Jurkat, Clone E6-1 (cell line): ENCODE measurements around the gene FTSJ3.
"Not testable (repeated sequence)": the region's sequence is repeated elsewhere in the genome, so short reads cannot be mapped to it uniquely, and the experiment has no call there.

Experiments
- DNase-seq: peaks from one replicate; pipeline ENCODE4 v3.0.0-alpha.2; 2011; ENCODE audit warnings: low read depth, low spot score
- H3K4me3 ChIP-seq: 2 replicates; pipeline ENCODE4 v1.5.1; 2011; ENCODE audit warnings: mild to moderate bottlenecking, low read length, control low read depth, moderate library complexity

Gene FTSJ3

DNA sequence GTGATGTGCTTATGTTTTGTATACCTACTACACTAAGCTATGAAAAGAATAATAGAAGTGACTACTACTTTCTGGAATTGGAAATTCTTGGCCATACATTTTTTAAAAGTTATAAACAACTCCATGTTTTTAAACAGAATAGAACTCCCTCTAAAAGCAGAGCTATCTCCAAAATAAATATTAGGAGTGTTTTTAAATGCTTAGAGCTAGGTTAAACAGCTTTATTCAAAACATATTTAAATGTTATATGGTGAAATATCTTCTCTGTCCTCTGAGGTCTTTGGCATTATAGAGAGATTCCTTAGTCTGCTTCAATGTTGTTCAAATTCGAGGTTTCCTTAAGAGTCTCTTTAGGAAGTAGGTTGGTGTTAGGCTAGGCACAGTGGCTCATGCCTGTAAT, 23.1 kb downstream of the FTSJ3 start:
- DNase-seq: no peak
- H3K4me3 ChIP-seq: no peak overlapping the region

DNA sequence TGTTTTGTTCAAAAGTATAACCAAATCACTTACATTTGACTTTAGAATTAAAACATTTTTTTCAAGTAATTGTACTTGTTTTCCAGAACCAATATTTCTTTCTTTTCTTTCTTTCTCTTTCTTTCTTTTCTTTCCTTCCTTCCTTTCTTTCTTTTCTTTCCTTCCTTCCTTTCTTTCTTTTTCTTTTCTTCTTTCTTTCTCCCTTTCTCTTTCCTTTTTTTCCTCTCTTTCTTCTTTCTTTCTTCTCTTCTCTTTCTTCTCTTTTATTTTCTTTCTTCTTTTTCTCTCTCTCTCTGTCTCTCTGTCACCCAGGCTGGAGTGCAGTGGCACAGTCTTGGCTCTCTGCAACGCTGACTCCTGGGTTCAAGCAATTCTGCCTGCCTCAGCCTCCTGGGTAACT, 26.7 kb downstream of the FTSJ3 start:
- DNase-seq: no peak
- no peak overlapping the region for H3K4me3 ChIP-seq

DNA sequence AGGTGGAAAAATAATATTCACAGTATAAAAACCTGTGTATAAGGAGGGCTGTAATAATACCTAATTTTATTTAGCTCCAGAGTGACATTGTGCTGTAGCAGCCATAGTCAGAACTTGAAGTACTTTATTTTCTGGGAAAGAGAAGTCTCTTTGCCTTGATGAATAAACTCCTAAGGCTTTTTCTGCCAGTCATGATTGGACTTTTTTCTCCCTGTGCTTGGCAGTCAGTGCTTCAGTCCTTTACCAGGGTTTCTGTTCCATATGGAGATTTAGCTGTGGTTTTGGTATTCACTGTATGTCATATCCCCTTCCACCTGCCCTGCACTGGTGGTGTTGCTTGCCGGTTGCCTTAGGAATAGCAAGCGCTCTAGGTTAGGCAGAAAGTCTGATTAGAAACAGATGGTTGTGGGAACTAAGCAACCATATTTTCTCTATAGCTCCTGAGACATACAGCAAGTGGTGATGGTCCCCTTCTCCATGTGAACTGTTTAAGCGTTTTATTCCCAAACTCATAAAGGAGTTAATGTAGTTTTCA, 28.8 kb downstream of the FTSJ3 start:
- no peak for DNase-seq
- H3K4me3 ChIP-seq: no peak overlapping the region

DNA sequence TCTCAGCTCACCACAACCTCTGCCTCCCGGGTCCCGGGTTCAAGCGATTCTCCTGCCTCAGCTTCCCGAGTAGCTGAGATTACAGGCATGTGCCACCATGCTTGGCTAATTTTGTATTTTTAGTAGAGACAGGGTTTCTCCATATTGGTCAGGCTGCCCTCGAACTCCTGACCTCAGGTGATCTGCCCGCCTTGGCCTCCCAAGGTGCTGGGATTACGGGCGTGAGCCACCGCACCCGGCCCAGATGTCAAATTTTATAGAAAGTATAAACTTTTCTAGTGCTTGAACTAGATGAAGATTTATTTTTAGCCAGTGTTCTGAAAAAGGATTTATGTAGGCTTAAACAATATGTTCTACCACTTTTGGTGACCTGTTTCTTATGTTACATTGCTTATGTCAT, 31.1 kb downstream of the FTSJ3 start:
- DNase-seq, H3K4me3 ChIP-seq: not testable (repeated sequence)

DNA sequence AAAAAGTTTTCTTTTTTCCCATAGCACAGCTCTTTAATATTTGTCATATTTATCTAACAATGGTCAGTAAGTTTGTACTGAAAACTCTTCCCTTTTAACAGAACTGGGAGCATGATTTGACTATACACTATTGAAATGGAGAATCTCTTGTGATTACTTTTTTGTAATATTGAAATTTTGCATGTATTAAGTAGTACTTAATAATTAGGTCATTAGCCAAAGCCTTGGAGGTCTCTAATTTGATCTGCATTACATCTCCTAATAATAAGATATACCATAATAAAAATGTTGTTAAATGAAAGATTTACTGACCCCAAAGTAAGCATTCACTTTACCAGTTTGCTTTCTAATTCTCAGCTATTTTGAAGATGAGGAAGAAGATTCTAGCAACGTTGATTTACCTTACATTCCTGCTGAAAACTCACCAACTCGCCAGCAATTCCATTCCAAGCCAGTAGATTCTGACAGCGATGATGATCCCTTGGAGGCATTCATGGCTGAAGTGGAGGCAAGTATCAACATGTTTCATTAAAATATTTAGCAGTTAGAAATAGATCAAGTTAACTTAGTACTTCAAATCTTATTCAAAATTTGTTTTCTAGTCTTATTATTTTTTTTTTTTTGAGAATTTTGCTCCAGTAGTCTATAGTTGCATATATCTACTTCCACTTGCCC, 35.3 kb downstream of the FTSJ3 start:
- no peak for DNase-seq
- H3K4me3 ChIP-seq: no peak overlapping the region

DNA sequence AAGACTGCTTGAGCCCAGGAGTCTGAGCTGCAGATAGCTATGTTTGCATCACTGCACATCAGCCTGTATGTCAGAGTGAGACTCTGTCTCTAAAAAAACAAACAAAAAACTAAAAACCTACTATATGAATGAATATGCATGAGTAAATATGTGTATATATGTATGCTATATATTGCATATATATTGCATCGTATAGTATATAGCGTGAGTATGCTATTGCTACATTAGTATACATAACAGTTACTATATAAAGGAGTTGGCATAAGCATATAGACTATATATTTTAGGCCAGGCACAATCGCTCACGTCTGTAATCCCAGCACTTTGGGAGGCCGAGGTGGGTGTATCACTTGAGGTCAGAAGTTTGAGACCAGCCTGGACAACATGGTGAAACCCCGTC, 37.4 kb downstream of the FTSJ3 start:
- no peak overlapping the region for H3K4me3 ChIP-seq
- no peak for DNase-seq

DNA sequence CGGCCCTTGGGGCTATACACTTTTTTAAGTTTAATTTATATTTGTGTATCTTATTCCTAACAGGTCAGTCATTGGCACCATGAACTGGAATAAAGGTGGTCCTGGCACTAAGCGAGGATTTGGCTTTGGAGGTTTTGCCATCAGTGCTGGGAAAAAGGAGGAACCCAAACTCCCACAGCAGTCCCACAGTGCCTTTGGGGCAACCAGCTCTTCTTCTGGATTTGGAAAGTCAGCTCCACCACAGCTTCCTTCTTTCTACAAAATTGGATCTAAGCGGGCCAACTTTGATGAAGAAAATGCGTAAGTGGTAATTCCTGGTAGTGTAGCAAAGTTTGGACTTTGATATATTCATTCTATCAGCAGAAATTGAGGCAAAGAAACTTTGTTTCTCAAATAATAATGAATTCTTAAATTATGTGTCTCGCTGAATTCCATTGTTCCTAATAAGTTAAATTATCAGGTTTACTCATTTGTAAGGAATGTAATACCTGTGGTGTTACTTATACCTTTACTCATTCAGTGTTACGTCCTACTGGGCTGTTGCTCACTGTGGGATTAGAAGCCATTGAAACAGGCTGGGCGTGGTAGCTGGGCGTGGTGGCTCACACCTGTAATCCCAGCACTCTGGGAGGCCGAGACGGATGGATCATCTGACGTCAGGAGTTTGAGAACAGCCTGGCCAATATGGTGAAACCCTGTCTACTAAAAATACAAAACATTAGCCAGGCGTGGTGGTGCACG, 40.3 kb downstream of the FTSJ3 start:
- DNase-seq: no peak
- no peak overlapping the region for H3K4me3 ChIP-seq

DNA sequence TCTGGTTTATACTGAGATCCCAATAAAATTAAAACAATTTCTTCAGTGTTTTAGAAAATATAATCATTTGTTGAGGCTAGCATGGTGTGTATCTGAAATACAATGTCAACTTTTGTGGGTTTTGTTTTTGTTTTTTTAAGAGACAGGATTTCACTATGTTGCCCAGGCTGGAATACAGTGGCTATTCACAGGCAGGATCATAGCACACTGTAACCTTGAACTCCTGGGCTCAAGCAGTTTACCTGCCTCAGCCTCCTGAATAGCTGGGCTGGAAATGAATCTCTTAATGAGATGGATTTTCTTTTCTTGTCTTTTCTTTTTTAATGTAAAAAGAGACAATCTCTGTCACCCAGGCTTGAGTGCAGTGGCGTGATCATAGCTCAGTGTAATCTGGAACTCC, 41.3 kb downstream of the FTSJ3 start:
- H3K4me3 ChIP-seq: no peak overlapping the region
- DNase-seq: no peak

DNA sequence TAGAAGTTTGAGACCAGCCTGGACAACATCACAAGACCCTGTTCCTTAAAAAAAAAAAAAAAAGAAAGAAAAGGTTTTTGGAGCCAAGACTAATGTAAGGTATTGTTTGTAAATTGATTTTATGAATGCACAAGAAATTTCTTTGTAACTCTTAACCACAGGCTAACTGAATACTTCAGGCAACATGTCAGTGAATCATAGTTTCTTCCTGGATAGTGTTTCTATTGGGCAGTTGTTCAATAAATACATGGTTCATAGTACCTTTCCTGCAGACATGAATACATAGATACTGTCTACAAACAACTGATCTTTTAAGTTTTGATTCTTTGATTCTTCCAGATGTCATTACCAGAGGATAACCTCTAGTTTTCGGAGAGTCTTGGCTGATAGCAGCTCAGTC, 41.9 kb downstream of the FTSJ3 start:
- no peak overlapping the region for H3K4me3 ChIP-seq
- DNase-seq: no peak

DNA sequence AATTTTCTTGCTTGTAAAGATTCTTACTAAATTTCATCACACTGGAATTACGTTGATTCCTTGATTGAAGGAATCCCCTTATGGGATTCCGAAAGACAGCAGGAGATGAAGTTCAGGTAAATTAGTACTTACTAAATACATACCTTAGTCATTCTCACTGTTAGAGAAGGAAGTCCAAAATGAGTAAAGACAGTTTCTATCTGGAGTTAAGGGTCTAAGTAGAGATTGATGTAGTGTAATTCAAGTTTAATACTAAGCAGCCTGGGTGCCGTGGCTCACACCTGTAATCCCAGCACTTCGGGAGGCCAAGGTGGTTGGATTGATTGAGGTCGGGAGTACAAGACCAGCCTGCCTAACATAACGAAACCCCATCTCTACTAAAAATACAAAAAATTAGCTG, 43.9 kb downstream of the FTSJ3 start:
- H3K4me3 ChIP-seq: no peak overlapping the region
- no peak for DNase-seq

DNA sequence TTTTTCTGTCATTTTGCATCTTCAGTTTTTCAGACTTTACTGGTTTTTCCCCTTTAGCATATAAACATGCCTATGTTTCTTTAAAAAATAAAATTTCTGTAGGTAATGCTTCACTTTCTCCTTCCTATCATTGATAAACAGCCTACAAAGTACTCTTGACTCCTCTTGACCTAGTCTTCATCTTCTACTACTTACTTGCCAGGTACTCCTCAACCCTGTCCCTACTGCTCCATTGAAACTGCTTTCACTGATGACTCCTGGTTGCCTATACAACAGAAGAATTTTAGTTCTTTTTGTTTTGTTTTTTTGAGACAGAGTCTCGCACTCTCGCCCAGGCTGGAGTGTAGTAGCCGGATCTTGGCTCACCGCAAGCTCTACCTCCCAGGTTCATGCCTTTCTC, 46.5 kb downstream of the FTSJ3 start:
- DNase-seq: no peak
- no peak overlapping the region for H3K4me3 ChIP-seq

DNA sequence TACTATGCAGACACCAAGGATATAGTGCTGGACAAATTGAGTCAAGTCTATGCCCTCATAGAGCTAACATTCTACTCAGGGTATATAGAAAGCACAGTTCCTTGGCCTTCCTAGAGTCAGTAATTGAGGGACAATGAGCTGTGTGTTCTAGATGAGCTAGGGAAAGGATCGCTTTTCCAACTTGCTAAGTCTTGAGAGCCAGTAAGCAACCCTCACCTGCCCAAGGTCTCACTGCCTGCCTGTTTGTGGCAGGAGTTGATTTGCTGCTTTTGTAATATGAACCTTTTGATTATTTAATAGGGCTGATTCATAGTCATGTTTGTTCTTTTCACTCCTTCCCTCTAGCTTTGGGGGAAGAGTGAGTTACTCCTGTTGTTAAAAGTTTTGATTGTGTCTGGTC, 47.0 kb downstream of the FTSJ3 start:
- no peak overlapping the region for H3K4me3 ChIP-seq
- DNase-seq: no peak

DNA sequence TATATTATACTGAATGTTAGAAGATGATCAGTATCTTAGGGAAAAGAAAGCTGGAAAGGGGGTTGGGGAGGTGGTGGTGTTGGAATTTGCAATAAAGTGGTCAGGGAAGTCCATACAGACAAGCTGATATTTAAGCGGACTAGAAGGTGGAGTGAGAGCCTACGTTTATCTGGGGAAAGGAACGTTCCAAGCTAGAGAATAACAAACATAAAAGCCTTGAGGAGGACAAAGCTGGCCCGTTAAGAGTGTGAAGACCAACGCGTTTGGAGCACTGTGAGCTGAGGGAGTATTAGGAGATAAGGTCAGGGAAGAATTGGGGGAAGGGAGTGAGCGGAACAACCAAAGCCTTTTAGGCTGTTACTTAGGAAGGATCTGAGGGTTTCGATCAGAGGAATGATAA, 52.0 kb downstream of the FTSJ3 start:
- DNase-seq: no peak
- H3K4me3 ChIP-seq: peak overlapping the region; percentile 98

DNA sequence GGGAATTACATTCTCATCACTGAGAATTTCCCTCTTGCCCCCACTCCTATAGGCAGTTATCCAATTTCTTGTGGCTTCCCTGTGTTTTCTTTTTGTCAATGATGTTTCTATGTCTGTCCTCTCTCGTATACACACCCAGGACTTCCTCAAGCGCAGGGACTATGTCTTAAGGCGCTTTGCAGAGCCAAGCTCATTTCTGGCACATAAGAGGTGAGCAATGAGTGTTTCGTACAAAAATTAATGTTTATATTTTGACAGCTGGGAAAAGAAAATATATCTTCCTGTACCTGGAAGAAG, 52.5 kb downstream of the FTSJ3 start:
- no peak for DNase-seq
- H3K4me3 ChIP-seq: peak overlapping the region; percentile 98

DNA sequence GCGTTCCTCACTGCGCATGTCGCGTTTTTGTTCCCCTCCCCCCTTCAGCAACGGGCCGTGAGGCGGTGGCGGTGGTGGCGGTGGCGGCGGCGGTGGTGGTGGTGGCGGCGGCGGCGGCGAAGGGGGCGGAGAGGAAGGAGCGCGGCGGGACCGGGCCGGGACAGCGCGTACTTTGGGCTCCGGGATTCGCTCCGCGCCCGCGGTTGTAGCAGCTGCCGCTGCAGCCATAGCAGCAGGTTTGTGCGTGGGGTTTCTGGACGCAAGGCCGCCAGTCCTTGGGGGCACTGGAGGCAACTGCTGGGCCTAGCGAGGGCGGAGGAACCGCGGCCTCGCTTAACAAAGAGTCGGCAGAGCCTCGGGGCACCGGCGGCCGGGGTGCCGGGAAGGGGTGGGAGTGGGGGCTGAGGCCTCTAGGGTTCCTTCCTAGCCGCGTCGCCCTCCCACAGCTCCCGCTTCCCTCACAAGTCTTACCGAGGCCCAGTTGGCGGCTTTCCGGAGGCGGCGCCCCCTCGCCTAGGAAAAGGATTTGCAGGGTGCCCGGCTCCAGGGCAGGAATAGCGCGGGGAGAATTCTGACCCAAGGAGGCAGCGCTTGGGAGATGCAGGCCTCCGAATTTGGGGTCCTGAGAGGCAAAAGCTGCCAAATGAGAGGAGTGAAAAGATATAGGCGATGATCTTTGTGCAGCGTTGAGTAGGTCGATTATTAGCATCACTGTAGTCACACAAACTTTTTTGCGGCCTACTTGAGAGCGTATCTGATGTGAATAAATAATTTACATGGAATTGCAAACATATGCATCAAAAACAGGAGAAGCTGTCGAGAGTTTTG, 53.1 kb downstream of the FTSJ3 start, which contains the start of gene DDX42:
Gene DDX42 (plus strand): TSS at position 30 of the 828 bp plus-strand sequence. CDS start 12,880 bp downstream, outside the sequence.
- H3K4me3 ChIP-seq: peak within 1 kb of the TSS; percentile 98
- peak; percentile 25 for DNase-seq

DNA sequence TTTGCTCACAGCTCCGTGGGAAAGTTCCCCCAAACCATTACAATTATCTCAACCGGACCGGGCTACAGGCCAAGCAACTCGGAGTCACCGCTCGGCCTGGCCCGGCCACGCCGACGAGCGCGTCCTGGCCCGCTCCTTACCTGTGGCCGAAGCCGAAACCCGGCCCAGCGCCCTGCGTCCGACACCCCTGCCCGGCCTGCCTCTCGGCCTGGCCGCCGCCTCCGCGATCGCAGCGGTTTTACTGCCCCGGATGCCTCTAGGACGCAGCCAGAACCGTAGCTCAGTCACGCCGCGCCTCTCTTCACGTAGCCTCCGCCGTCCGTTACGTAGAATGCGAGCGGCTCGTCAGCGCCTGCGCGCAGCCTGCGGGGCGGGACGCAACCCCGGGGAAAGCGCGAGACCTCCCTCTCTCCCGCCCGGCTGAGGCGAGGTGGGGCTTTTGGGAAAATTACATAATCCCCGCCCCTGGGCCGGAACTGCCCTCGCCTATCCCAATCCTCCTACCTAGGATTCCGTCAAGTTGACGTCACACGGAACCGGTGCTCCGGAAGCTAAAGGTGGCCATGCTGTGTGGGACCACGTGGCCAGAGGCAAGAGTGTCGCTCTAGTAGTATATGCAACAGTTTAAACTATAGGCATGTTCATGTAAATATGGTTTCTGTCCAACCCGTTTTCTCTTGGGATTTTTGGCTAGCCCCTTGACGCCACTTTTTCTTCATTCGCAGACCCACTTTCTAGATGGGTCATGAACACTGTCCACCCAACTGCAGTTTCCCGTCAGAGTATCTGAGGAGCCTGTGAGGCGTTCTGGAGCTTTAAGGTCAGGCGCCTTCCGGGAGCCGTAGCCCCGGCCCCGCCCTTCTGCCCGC, 54.0 kb downstream of the FTSJ3 start, which contains the start of gene CCDC47:
Gene CCDC47 (minus strand): TSS at position 326 of the 869 bp plus-strand sequence. CDS start 7,422 bp downstream, outside the sequence.
- peak within 1 kb of the TSS; percentile 98 for H3K4me3 ChIP-seq
- peak; percentile 100 for DNase-seq

DNA sequence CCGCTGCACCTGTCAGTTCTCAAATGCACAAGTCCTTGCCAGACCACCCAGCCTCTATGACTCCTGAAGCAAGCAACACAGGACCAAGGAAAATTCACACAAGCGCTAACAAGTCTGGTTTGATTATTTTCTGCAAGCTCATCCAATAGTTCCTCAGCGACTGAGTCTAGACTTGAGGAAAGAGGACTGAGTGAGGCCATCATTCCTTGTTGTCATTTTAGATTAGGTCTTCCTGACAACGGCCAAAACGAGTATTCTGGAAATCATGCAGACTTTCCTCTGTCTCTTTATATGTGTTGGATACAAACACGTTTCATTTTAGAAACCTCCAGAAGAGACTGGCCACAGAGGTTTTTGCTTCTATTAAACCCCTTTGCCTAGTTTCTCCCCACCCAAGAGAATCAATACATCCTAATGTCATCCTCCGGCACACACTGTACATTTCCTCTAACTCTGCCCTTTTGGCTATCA, 54.6 kb downstream of the FTSJ3 start:
- peak overlapping the region; percentile 98 for H3K4me3 ChIP-seq
- no peak for DNase-seq
